Neutrophil (primary cell): ENCODE results near the gene PTPRN2.

Source experiments
- H3K27ac ChIP-seq: fragments of 200-600 bp; sonication (generic); 2 replicates; pipeline ENCODE4 v1.5.1; 2016; ENCODE audit warnings: mild to moderate bottlenecking, moderate library complexity
- H3K27me3 ChIP-seq: fragments of 200-600 bp; sonication (generic); 2 replicates; pipeline ENCODE4 v1.6.0; 2016; ENCODE audit warnings: mild to moderate bottlenecking
- H3K36me3 ChIP-seq: fragments of 200-600 bp; sonication (generic); 2 replicates; pipeline ENCODE4 v1.5.1; 2017
- H3K4me1 ChIP-seq, 2 experiments: fragments of 200-600 bp in 1 of 2; sonication (generic) in 1 of 2; 1 replicate in 1 of 2; 2 replicates in 1 of 2; pipeline versions ENCODE4 v1.5.1 to v1.6.1; 2013 to 2016; ENCODE audit warnings: low read depth in 1 of 2, low read length in 1 of 2, mild to moderate bottlenecking in 1 of 2, moderate library complexity in 1 of 2; ENCODE audit not compliant: control insufficient read depth in 1 of 2, insufficient read depth in 1 of 2
- H3K4me3 ChIP-seq, 2 experiments: fragments of 200-600 bp in 1 of 2; sonication (generic) in 1 of 2; 1 replicate in 1 of 2; 2 replicates in 1 of 2; pipeline ENCODE4 v1.5.1; 2013 to 2016; ENCODE audit warnings: low read depth in 1 of 2, low read length in 1 of 2, mild to moderate bottlenecking in 1 of 2, moderate library complexity in 1 of 2
- H3K9me3 ChIP-seq: fragments of 200-600 bp; sonication (generic); 2 replicates; pipeline ENCODE4 v1.5.1; 2016
- CTCF ChIP-seq: fragments of 200-600 bp; sonication (generic); IDR thresholded peaks from 2 replicates; pipeline ENCODE4 v1.5.1; 2016; ENCODE audit warnings: antibody characterized with exemption

Gene PTPRN2

GRCh38 chr7:158143196-158144120, 444.2 kb downstream of the PTPRN2 start:
- no peak for TF ChIP-seq CTCF
- Histone ChIP-seq H3K27me3 (no peaks in the 10 kb centered on the region), H3K9me3 (peaks cover 8% of the 10 kb centered on the region), H3K4me3 (no peak overlapping the region), H3K4me1 (no peaks in the 10 kb centered on the region), H3K36me3 (no peaks in the 10 kb centered on the region), H3K27ac (no peak overlapping the region)

- H3K36me3 ChIP-seq: no peaks in the 10 kb centered on the region
- peaks cover 6% of the 10 kb centered on the region for H3K9me3 ChIP-seq
- no peaks in the 10 kb centered on the region for H3K27me3 ChIP-seq
- H3K27ac ChIP-seq: no peak overlapping the region
- no peaks in the 10 kb centered on the region for H3K4me1 ChIP-seq
- H3K4me3 ChIP-seq: no peak overlapping the region
- TF ChIP-seq CTCF: no peak
These were observed 445.0 kb downstream of the PTPRN2 start for GRCh38 chr7:158142657-158143056.

- peaks cover 3% of the 10 kb centered on the region for H3K9me3 ChIP-seq
- H3K27me3 ChIP-seq: no peaks in the 10 kb centered on the region
- no peaks in the 10 kb centered on the region for H3K4me1 ChIP-seq
- H3K27ac ChIP-seq: no peak overlapping the region
- H3K36me3 ChIP-seq: no peaks in the 10 kb centered on the region
- H3K4me3 ChIP-seq: no peak overlapping the region
- TF ChIP-seq CTCF: no peak
These were observed 445.7 kb downstream of the PTPRN2 start for GRCh38 chr7:158141806-158142518.

- Histone ChIP-seq H3K9me3 (peaks cover 3% of the 10 kb centered on the region), H3K27ac (no peak overlapping the region), H3K4me1 (no peaks in the 10 kb centered on the region), H3K36me3 (no peaks in the 10 kb centered on the region), H3K27me3 (no peaks in the 10 kb centered on the region), H3K4me3 (no peak overlapping the region)
- TF ChIP-seq CTCF: no peak
These were observed 446.4 kb downstream of the PTPRN2 start for GRCh38 chr7:158141221-158141582.

GRCh38 chr7:158140538-158141220, 446.9 kb downstream of the PTPRN2 start:
- no peaks in the 10 kb centered on the region for H3K27me3 ChIP-seq
- no peaks in the 10 kb centered on the region for H3K36me3 ChIP-seq
- H3K4me1 ChIP-seq: no peaks in the 10 kb centered on the region
- H3K9me3 ChIP-seq: peaks cover 3% of the 10 kb centered on the region
- no peak overlapping the region for H3K4me3 ChIP-seq
- TF ChIP-seq CTCF: no peak
- H3K27ac ChIP-seq: no peak overlapping the region
